T-helper 2 cell treated with Interferon-gamma antibody and Interleukin-4, amounts not matched to agents 5 μg/mL and 100 μg/mL, for 36 hours (primary cell): Measurements from ENCODE around the gene PUSL1.

ENCODE experiments used
- DNase-seq: peaks from one replicate; pipeline ENCODE4 v3.0.0; 2021; ENCODE audit warnings: low spot score
- H3K27ac Mint-ChIP-seq: one replicate; pipeline ENCODE4 v1.8.0; 2021; ENCODE audit warnings: mild to moderate bottlenecking, mixed read lengths
- H3K27me3 Mint-ChIP-seq: one replicate; pipeline ENCODE4 v1.8.0; 2021; ENCODE audit warnings: low read depth, mixed read lengths
- H3K36me3 Mint-ChIP-seq: one replicate; pipeline ENCODE4 v1.8.0; 2021; ENCODE audit warnings: low read depth, mixed read lengths
- H3K4me1 Mint-ChIP-seq: one replicate; pipeline ENCODE4 v1.8.0; 2021; ENCODE audit warnings: low read depth, mixed read lengths
- H3K4me3 Mint-ChIP-seq: one replicate; pipeline ENCODE4 v1.8.0; 2022; ENCODE audit warnings: mild to moderate bottlenecking, moderate library complexity, mixed read lengths
- H3K9me3 Mint-ChIP-seq: one replicate; pipeline ENCODE4 v1.8.0; 2021; ENCODE audit warnings: mixed read lengths

Gene PUSL1

DNA sequence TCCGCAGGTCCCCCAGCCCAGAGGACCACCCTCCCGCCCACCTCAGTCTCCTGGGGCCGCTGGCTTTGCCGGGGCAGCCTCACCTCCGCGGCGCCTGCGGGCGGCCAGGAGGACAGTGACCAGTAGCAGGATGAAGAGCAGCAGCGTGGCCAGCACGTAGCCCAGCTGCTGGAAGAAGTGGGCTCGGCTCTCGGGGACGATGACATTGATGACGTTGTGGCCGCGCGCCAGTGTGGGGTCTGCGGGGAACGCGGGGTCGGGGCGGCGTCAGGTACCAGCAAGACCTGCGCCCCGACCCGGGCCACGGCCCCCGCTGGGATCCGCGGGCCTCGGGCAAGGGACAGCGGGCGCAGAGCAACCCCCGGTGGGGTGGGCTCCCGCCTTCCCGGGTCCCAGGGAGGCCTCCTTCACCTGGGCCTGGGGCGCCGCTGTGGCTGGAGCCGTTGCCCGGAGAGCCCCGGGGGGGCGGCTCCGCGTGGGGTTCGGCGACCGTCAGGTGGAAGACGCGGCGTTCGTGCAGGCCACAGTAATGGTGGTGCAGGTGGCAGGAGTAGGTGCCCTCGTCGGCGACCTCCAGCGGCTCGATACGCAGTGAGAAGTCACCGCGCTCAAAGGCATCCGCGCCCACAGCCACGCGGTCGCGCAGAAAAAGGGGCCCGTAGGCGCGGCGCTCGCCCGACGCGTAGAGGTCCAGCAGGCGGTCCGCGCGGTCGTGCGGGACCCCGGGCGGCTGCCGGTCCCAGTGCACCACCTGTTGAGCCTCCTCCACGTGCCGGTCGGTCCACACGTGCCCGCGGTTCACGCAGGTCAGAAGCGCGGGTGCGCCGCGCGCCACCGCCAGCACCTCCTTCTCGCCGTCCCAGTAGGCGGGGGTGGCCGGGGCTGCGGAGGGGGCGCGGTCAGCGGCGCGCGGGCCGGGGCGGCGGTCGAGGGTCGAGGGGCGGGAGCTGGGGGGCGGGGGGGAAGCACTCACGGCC, 46.2 kb downstream of the PUSL1 start:
- H3K4me1 Mint-ChIP-seq = peaks cover 9% of the 10 kb centered on the region
- no peak overlapping the region for H3K27ac Mint-ChIP-seq
- DNase-seq = no peak
- no peaks in the 10 kb centered on the region for H3K36me3 Mint-ChIP-seq
- H3K9me3 Mint-ChIP-seq = no peaks in the 10 kb centered on the region
- H3K4me3 Mint-ChIP-seq = no peak overlapping the region
- peaks cover 24% of the 10 kb centered on the region for H3K27me3 Mint-ChIP-seq

- Mint-ChIP-seq H3K36me3 (no peaks in the 10 kb centered on the region), H3K27me3 (peaks cover 24% of the 10 kb centered on the region), H3K9me3 (no peaks in the 10 kb centered on the region), H3K4me3 (no peak overlapping the region), H3K4me1 (peaks cover 9% of the 10 kb centered on the region), H3K27ac (no peak overlapping the region)
- DNase-seq = no peak
Measured at GRCh38 chr1:1355416-1355815, 47.0 kb downstream of the PUSL1 start.

- no peaks in the 10 kb centered on the region for H3K9me3 Mint-ChIP-seq
- H3K36me3 Mint-ChIP-seq = no peaks in the 10 kb centered on the region
- peaks cover 11% of the 10 kb centered on the region for H3K4me1 Mint-ChIP-seq
- DNase-seq = no peak
- H3K27ac Mint-ChIP-seq = no peak overlapping the region
- no peak overlapping the region for H3K4me3 Mint-ChIP-seq
- H3K27me3 Mint-ChIP-seq = peaks cover 30% of the 10 kb centered on the region
Measured at GRCh38 chr1:1356166-1356795, 47.9 kb downstream of the PUSL1 start.

DNA sequence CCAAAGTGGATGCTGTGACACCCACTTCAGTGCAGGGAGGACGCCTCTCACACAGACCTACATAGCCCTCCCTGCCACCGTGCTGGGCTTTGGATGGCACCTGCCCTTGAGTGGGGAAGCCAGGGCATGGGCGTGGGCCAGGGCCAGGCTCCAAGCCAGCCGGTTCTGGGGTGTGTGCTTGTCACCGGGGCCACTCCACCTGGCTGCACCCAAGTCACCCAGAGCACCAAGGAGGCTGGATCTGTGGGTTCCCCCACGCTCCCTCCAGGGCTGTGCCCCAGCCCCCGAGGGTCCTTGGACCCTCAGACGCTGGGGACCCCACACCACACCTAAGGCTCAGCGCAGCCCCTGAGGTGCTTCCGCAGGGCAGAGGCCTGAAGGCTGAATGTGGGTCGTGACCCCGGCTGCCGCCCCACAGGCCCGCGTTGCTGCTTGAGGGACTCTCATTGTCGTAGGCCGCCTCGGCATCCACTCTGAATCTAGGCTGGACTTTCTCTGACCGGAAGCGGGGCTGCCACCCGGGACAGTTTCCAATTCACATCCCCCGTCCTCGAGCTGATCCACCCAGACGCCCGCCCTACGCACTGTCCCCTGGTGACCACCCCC, 48.5 kb downstream of the PUSL1 start:
- H3K27me3 Mint-ChIP-seq = peaks cover 30% of the 10 kb centered on the region
- H3K4me3 Mint-ChIP-seq = no peak overlapping the region

DNA sequence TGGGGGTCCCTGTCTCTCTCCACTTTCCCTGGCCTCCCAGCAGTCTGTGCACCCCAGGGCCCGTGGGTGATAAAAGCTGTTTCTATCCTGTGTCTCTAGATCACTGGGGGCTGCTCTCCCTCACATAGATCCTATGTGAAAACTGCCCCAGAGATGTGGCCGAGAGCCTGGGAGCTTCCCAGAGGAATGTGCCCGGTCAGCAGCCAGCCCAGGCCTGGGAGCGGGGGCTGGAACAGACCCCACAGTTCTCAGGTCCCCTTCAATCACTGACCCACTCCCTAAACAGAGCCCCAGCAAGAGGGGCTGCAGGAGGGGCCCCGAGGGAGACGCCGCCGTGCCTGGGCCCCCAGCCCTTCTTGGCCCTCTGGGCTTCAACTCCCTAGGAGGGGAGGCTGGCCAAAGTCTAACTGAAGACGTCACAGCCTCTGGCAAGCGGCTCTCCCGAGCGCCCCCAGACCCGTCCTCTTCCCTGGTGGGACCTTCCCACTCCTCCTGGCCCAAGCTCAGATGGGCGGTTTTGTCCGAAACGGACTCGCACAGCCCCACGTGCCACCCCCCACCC, 49.6 kb downstream of the PUSL1 start:
- no peak for DNase-seq
- H3K4me3 Mint-ChIP-seq = no peak overlapping the region
- no peaks in the 10 kb centered on the region for H3K36me3 Mint-ChIP-seq
- H3K27ac Mint-ChIP-seq = no peak overlapping the region
- peaks cover 25% of the 10 kb centered on the region for H3K27me3 Mint-ChIP-seq
- no peaks in the 10 kb centered on the region for H3K9me3 Mint-ChIP-seq
- H3K4me1 Mint-ChIP-seq = peaks cover 13% of the 10 kb centered on the region

More for the DNA sequence above, 48.5 kb downstream of the PUSL1 start:
- Mint-ChIP-seq H3K27ac (no peak overlapping the region), H3K9me3 (no peaks in the 10 kb centered on the region), H3K4me1 (peaks cover 12% of the 10 kb centered on the region), H3K36me3 (no peaks in the 10 kb centered on the region)
- no peak for DNase-seq

DNA sequence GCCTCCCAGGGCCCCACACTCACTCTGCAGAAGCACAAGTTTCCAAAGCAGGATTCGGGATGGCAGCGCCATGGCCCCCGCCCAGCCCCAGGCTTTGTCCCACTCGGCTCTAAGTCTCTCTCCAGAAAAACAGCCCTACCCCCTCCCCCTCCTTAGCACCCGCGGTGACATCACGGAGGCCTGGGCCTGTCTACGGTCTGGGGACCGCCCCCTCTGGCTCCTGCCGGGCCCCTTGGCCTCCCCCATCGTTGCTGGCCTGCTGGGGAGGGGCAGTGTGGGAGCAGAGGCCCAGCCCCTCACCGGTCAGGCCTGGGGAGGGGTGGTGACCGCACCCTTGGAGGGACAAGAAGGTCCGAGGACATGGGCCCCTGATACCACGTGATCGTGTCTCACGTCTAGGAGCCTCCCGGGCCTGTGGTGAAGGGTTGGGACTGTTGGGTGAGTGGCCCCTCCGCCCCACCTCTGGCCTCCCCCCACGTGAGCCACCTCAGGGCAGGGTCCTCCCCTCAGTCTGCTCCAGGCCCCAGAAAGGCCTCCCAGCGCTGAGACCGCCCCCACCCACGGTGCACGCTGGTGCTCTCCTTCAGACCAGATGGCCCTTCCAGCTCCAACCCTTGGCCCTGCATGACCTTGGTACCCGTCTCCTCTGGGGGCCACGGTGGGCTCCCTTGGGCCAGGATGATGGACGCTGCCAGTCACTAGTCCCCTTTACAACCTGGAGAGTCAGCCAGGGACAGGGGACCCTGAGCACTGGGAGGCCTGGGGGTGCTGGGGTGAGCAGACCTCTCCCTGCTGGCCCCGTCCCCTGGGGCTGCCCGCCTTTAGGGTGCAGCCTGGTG, 50.3 kb downstream of the PUSL1 start, which contains the start of gene MXRA8:
Gene MXRA8 (minus strand): TSS at position 123 of the 839 bp plus-strand sequence. CDS start 51 bp downstream, at position 72.
- no peaks in the 10 kb centered on the region for H3K9me3 Mint-ChIP-seq
- no peak within 1 kb of the TSS for H3K27ac Mint-ChIP-seq
- no peaks in the 10 kb centered on the region for H3K36me3 Mint-ChIP-seq
- H3K4me3 Mint-ChIP-seq = peak within 1 kb of the TSS; percentile 12
- peaks cover 21% of the 10 kb centered on the region for H3K27me3 Mint-ChIP-seq
- peaks cover 13% of the 10 kb centered on the region for H3K4me1 Mint-ChIP-seq
- DNase-seq = no peak

- Mint-ChIP-seq H3K27ac (no peak overlapping the region), H3K36me3 (no peaks in the 10 kb centered on the region), H3K27me3 (peaks cover 19% of the 10 kb centered on the region), H3K4me3 (peak overlapping the region; percentile 12), H3K9me3 (no peaks in the 10 kb centered on the region), H3K4me1 (peaks cover 13% of the 10 kb centered on the region)
- DNase-seq = no peak
Measured at GRCh38 chr1:1359308-1359663, 50.9 kb downstream of the PUSL1 start.

DNA sequence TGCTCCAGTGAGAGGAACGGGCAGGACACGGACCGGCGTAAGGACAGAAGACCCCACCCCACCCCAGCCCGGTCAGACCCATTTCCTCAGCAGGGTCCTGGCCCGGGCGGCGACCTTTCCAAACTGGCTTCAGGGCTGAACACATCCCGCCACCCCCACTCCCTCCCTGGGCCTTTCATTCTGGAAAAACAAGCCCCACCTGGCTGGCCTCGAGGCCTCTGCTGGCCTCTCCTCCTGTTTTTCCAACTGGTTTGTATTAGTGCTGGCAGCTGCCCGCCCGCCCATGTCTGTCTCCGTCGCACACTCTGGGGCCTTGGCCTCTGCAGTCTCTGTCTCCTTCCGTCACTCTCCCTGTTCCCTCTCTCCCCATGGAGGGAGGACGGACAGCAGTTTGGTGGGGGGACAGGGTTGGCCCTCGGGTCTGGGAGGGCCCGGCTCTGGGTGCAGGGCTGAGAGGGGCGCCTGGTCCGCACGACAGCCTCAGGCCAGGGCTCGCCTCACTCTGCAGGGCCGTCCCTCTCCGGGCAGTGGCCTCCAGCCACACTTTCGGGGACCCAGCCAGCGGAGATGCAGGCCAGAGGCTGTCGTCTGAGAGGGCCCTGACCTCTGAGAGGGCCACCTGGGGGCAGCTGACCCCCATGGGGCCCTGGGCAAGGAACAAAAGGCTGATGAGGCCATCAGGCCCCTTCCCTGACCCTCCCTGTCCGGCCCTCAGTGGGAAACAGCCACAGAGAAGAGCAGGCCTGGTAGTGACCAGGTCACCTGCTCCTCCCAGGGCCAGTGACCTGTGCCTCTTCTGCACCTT, 51.5 kb downstream of the PUSL1 start:
- Mint-ChIP-seq H3K27ac (no peak overlapping the region), H3K4me3 (no peak overlapping the region), H3K4me1 (peaks cover 13% of the 10 kb centered on the region), H3K9me3 (no peaks in the 10 kb centered on the region), H3K36me3 (no peaks in the 10 kb centered on the region), H3K27me3 (peaks cover 18% of the 10 kb centered on the region)
- no peak for DNase-seq

- DNase-seq = no peak
- H3K27me3 Mint-ChIP-seq = peaks cover 18% of the 10 kb centered on the region
- H3K36me3 Mint-ChIP-seq = no peaks in the 10 kb centered on the region
- H3K9me3 Mint-ChIP-seq = no peaks in the 10 kb centered on the region
- no peak overlapping the region for H3K4me3 Mint-ChIP-seq
- H3K4me1 Mint-ChIP-seq = peaks cover 13% of the 10 kb centered on the region
- H3K27ac Mint-ChIP-seq = no peak overlapping the region
Measured at GRCh38 chr1:1360506-1361169, 52.2 kb downstream of the PUSL1 start.
